ENCODE data around the gene EPHB2. TPM values are rescaled to one million over a fixed set of nuclear protein-coding genes. Genes with fewer than 3 reads are reported as not detected.

Gene EPHB2
- polyA plus RNA-seq, 2 of the 4 experiments (the other 2 are of a cell fraction) = 13.0 to 35.3 TPM

- no peak for ATAC-seq
- 80% methylated on average over 1 of the region's 2 CpGs for WGBS (ENCODE audit: missing lambda C conversion rate)
- CTCF ChIA-PET = no interaction called here
Observed at GRCh38 chr1:22810378-22810777, 99.7 kb downstream of the EPHB2 start.

DNA sequence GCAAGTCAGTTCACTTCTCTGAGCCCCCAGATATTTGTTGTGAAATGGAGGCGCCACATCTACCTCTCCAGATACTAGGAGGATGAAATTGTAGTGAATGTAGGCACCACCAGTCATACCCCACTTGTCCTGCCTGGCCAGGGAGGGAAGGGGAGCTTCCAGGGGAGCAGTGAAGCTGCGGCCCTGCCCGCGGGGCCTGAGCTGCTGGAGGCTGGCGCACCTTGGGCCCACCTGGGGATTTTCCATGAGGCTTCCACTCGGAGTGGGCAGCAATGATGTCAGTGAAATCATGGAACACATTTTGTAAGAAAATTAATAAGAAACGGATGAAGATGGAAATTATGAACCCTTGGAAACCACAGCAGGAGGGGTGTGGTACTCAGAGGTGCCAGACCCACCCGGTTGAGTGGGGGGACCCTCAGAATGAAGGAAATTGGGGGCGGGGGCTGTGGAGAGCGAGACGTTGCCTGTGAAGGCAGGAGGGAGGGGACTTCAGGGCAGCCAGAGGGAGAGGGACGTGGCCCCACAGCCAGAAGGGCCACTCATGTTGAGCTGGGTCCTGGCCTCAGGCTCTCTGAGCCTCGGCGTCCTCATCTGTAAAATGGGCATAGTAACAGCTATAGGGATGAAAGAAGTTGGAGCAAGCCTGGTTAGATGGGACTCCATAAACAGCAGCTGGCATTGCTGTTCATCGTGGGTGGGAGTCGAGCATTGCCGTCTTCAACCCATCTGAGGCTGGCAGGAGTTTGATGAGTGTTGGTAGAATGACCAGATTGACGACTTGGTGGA, 101.6 kb downstream of the EPHB2 start:
- H3K4me3 ChIP-seq = no peak overlapping the region
- WGBS (ENCODE audit: missing lambda C conversion rate) = 74% methylated on average over 17 of the region's 18 CpGs
- FAIRE-seq (no peak), ATAC-seq (no peak), DNase-seq (ENCODE audit: low read depth in 1 of 2, low spot score in 1 of 2) (no peak)
- no peaks in the 10 kb centered on the region for H3K4me1 ChIP-seq
- no peaks in the 10 kb centered on the region for H3K9me3 ChIP-seq
- H3K4me2 ChIP-seq = no peak overlapping the region
- CTCF ChIA-PET = interaction anchor here (1.5 to 2.4 kb wide), 2 partner anchors 108 to 1595 kb away, joined by 3 to 6 read pairs; no protein-coding TSS in a partner anchor
- POLR2A ChIA-PET = no interaction called here
- no peak for TF ChIP-seq HOXB13 (CRISPR knock-in tag; IDR thresholded peaks at IDR 0.05; ENCODE audit: low read depth)
- no peak for TF ChIP-seq HEYL (CRISPR knock-in tag; IDR thresholded peaks at IDR 0.05)
- no peak for TF ChIP-seq KDM1A (IDR thresholded peaks at IDR 0.05; ENCODE audit: low read depth)
- TF ChIP-seq NFE2L2 (conservative IDR thresholded peaks at IDR 0.05; ENCODE audit: low read length) = no peak
- no peak for TF ChIP-seq HDAC2 (IDR thresholded peaks at IDR 0.05)
- TF ChIP-seq SMC3 (IDR thresholded peaks at IDR 0.05) = no peak
- TF ChIP-seq CHD4 (IDR thresholded peaks at IDR 0.05; ENCODE audit: borderline replicate concordance) = no peak
- no peak for TF ChIP-seq SREBF2 (IDR thresholded peaks at IDR 0.05)
- no peak for TF ChIP-seq JUN (IDR thresholded peaks at IDR 0.05)
- TF ChIP-seq CHD2 (IDR thresholded peaks at IDR 0.05; ENCODE audit: low read length, partially characterized antibody) = no peak
- TF ChIP-seq RFX5 (IDR thresholded peaks at IDR 0.05) = no peak
- no peak for TF ChIP-seq PHF8 (IDR thresholded peaks at IDR 0.05; ENCODE audit: borderline replicate concordance, low read depth)
- no peak for TF ChIP-seq BCL3 (IDR thresholded peaks at IDR 0.05)
- no peak for TF ChIP-seq POLR2AphosphoS2 (conservative IDR thresholded peaks at IDR 0.05; ENCODE audit: low read length)
- no peak for TF ChIP-seq RARB (CRISPR knock-in tag; IDR thresholded peaks at IDR 0.05)
- TF ChIP-seq FOXS1 (CRISPR knock-in tag; IDR thresholded peaks at IDR 0.05) = no peak
- TF ChIP-seq HOXB5 (CRISPR knock-in tag; IDR thresholded peaks at IDR 0.05) = no peak
- H3K27ac ChIP-seq = no peak overlapping the region

More at GRCh38 chr1:22810378-22810777, 99.7 kb downstream of the EPHB2 start:
- Histone ChIP-seq H3K9me3 (no peaks in the 10 kb centered on the region), H3K4me1 (no peaks in the 10 kb centered on the region), H3K4me3 (no peak overlapping the region), H3K27ac (no peak overlapping the region), H3K4me2 (no peak overlapping the region)
- POLR2A ChIA-PET = no interaction called here
- FAIRE-seq (no peak), DNase-seq (ENCODE audit: low read depth in 1 of 2, low spot score in 1 of 2) (no peak)
- TF ChIP-seq KDM5A (IDR thresholded peaks at IDR 0.05) (no peak), TP53 (CRISPR knock-in tag; IDR thresholded peaks at IDR 0.05) (no peak), HEYL (CRISPR knock-in tag; IDR thresholded peaks at IDR 0.05) (no peak), PHF8 (IDR thresholded peaks at IDR 0.05; ENCODE audit: borderline replicate concordance, low read depth) (no peak), RAD21 (conservative IDR thresholded peaks at IDR 0.05 in 1 of 2, IDR thresholded peaks at IDR 0.05 in 1 of 2) (no peak), NPAS2 (CRISPR knock-in tag; IDR thresholded peaks at IDR 0.05; ENCODE audit: borderline replicate concordance) (no peak), ESRRA (IDR thresholded peaks at IDR 0.05; ENCODE audit: borderline replicate concordance, low read length) (no peak), TFCP2L1 (CRISPR knock-in tag; IDR thresholded peaks at IDR 0.05) (no peak), ZNF302 (CRISPR knock-in tag; IDR thresholded peaks at IDR 0.05) (no peak), HOXB5 (CRISPR knock-in tag; IDR thresholded peaks at IDR 0.05) (no peak)
